Heart right ventricle (tissue), 16 donors: ENCODE data around the gene SGO1. TPM values are rescaled to one million over a fixed set of nuclear protein-coding genes. Genes with fewer than 3 reads are reported as not detected.
A peak's percentile ranks its signal among the peaks of the same experiment; 100 is the strongest.

ENCODE experiments used
- ATAC-seq, 8 donors: fragments of 200-7000 bp; cut with Tn5 transposase; one replicate each; pipeline ENCODE4 v1.9.1; 2020; ENCODE audit warnings: mild to moderate bottlenecking in 8 of 8, moderate library complexity in 8 of 8, moderate number of reproducible peaks in 1 of 8
- DNase-seq, 2 donors: peaks; one replicate each; pipeline ENCODE4 v3.0.0-alpha.2; 2020
- H3K27ac ChIP-seq, 10 donors: fragments of 200-600 bp; sonication (generic) in 2 of 10; one replicate each; pipeline versions ENCODE4 v1.5.0 to v1.8.0; 2020 to 2022; ENCODE audit warnings: mild to moderate bottlenecking in 3 of 10
- H3K27me3 ChIP-seq, 7 donors: fragments of 200-600 bp; one replicate each; pipeline ENCODE4 v1.8.0; 2021 to 2022; ENCODE audit warnings: mild to moderate bottlenecking in 2 of 7
- H3K36me3 ChIP-seq, 9 donors: fragments of 200-600 bp; sonication (generic) in 1 of 9; one replicate each; pipeline versions ENCODE4 v1.5.0 to v1.8.0; 2020 to 2022; ENCODE audit warnings: mild to moderate bottlenecking in 2 of 9
- H3K4me1 ChIP-seq, 9 donors: fragments of 200-600 bp; sonication (generic) in 1 of 9; one replicate each; pipeline versions ENCODE4 v1.5.0 to v1.8.0; 2020 to 2022; ENCODE audit warnings: mild to moderate bottlenecking in 4 of 9
- H3K4me3 ChIP-seq, 10 donors: fragments of 200-600 bp; sonication (generic) in 2 of 10; one replicate each; pipeline versions ENCODE4 v1.5.0 to v1.8.0; 2020 to 2022; ENCODE audit warnings: mild to moderate bottlenecking in 7 of 10, moderate library complexity in 2 of 10
- H3K9me3 ChIP-seq, 11 donors: fragments of 200-600 bp in 10 of 11; sonication (generic) in 2 of 11; one replicate each; pipeline versions ENCODE4 v1.5.0 to v1.8.0; 2013 to 2022; ENCODE audit warnings: mild to moderate bottlenecking in 2 of 11, control low read depth in 1 of 11, moderate library complexity in 1 of 11
- WGBS, 2 donors: extraction: QIAGEN DNeasy Blood & Tissue Kit; methylation state at CpG; one replicate each; pipeline ENCODE4 v1.1.7; 2013; ENCODE audit warnings: inconsistent platforms in 1 of 2; 5-methylcytosine and 5-hydroxymethylcytosine counted together
- intact Hi-C, 10 donors: fragments of 100-400 bp; cut with DNase I; formaldehyde crosslinking; loops; one replicate each; pipeline versions ENCODE4 v1.11.1 to v1.14.2; 2022
- long read RNA-seq, 3 donors: library from polyadenylated mRNA; unstranded; transcript quantifications; one replicate each; pipeline ENCODE4 v2.0.0, GENCODE V29; 2020 to 2021
- polyA plus RNA-seq, 2 donors: library from polyadenylated mRNA; stranded (reverse); fragments of 200-250 nt; gene quantifications; one replicate each; pipeline ENCODE4 v1.2.3, GENCODE V29; 2013
- total RNA-seq, 10 donors: library from RNA; stranded (reverse); fragmentation: NEBNext Ultra II Directional in 3 of 10; extraction: Animal tissue kit (Norgen Biotek cat#: 25700) in 3 of 10; gene quantifications; one replicate each; pipeline versions ENCODE4 v1.2.1 to v1.2.4, GENCODE V29; 2021 to 2023
- TF ChIP-seq, protein P1 (sequence below), 9 donors: fragments of 200-600 bp; sonication (generic) in 2 of 9; IDR thresholded peaks; one replicate each; pipeline versions ENCODE4 v1.5.0 to v1.8.0; 2021 to 2022; ENCODE audit warnings: antibody characterized with exemption in 9 of 9, mild to moderate bottlenecking in 5 of 9, moderate library complexity in 1 of 9
- donor health status: Arrhythmogenic right ventricular cardiomyopathy.
- donor health status: ischemic (EF 13 %, LVEDD 7.1; RV severe dilation, severe dysfunction).
- donor health status: healthy with polysubstance abuse.
- donor health status: DM: no; HTN: yes; CAD: no.
- donor health status: DM: no; HTN: no; CAD: no.
- donor health status: ischemic (EF 25% LVEDD 6.9; RV normal size, moderate dysfunction).
- donor health status: ischemic (EF 25% LVEDD 5.7; RV mildly dilated, moderate dysfunction).
- donor health status: healthy.
- donor health status: DM: yes; HTN: yes; CAD: no.
- donor health status: Ischemic cardiomyopathy.
- donor health status: ischemic (EF 35%, LVEDD 5.7; RV mildly dilated, moderate dysfunction).
- donor health status: nonischemic (EF 11% LVEDD 7.7; RV severe dilation, severe dysfunction).
- donor health status: DM: yes; HTN: yes; CAD: no.
- donor health status: PGD.
- donor health status: ischemic (EF 29% LVEDD 5.4; RV normal size, mild dysfunction).
- donor health status: nonischemic (EF 23%, LVEDD 6.1; RV moderate dilation, normal function).

Gene SGO1
- 1 to 10 TPM in 1 of 10 donors, under 1 TPM in 5, not detected in 4; 0.25 to 2.2 (median 0.50) TPM for total RNA-seq
- under 1 TPM in 1 of 2 donors, not detected in 1; 0.04 TPM for polyA plus RNA-seq
- long read RNA-seq, donor 1 = 0 reads
- long read RNA-seq, donor 2 = 0 reads
- long read RNA-seq, donor 3 = 0 reads

DNA sequence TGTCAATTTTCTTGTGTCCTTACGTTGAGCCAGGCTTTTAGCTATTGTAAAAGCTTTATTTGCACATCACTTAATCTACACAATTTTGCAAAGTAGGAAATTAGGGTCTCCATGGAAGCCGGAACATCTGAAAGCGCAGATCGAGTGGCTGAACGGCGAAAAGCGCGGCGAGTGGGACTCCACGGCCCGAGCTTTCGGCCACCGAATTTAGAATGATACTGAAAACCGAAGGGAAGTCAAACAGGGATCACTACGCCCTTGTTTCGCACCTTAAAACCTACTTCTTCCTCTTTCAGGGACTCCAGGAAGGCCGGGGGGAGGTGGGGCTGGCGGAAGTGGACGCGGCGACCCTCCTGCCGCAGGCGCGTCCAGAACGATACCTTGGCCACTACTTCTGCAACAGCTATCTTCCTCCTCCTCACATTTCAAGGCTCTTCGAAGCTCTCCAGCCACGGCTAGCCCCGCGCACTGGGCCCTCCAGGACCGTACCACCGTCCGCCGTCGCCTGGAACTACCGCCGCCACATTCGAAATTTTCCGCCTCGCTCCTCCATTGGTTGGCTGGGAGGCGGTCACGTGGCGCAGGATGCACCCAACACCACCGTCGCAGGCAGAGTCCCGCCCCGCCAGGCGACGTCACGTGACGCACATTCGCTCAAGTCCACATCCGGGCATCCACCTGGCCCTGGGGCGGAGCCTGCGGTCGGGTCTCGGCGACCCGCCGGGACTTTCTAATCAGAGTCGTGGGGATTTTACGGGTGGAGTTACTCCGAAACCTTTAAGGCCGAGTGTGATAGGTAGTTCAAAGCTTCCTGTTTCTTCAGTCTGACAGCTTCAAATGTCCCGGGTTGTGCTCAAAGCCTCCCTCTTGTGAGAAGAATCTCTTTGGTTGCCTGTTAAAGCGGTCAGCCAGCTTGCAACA, at the start of gene SGO1:
SGO1 (minus strand) TSS at position 528 of the 921 bp plus-strand sequence. CDS start 2,179 bp downstream, outside the sequence.
- peak; percentile 99 for DNase-seq
- peak within 1 kb of the TSS; percentile 75 to 97 (median 92) for H3K27ac ChIP-seq
- ATAC-seq = peak; percentile 100
- no peaks in the 10 kb centered on the region for H3K27me3 ChIP-seq
- no peaks in the 10 kb centered on the region for H3K9me3 ChIP-seq
- intact Hi-C loops = loop anchor here in 5 of 10 donors (2.0 to 10.0 kb wide), 8 partner anchors 141 to 299 kb away; partner anchors contain the start of genes KAT2B (in 4 of the 5) and RAB5A (in 4 of the 5)
- H3K4me3 ChIP-seq = peak within 1 kb of the TSS; percentile 37 to 83 (median 68)
- 0 to 1% methylated on average over 65 of the region's 65 CpGs for WGBS, 2 donors
- TF ChIP-seq, protein P1, sequence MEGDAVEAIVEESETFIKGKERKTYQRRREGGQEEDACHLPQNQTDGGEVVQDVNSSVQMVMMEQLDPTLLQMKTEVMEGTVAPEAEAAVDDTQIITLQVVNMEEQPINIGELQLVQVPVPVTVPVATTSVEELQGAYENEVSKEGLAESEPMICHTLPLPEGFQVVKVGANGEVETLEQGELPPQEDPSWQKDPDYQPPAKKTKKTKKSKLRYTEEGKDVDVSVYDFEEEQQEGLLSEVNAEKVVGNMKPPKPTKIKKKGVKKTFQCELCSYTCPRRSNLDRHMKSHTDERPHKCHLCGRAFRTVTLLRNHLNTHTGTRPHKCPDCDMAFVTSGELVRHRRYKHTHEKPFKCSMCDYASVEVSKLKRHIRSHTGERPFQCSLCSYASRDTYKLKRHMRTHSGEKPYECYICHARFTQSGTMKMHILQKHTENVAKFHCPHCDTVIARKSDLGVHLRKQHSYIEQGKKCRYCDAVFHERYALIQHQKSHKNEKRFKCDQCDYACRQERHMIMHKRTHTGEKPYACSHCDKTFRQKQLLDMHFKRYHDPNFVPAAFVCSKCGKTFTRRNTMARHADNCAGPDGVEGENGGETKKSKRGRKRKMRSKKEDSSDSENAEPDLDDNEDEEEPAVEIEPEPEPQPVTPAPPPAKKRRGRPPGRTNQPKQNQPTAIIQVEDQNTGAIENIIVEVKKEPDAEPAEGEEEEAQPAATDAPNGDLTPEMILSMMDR (IDR thresholded peaks at IDR 0.05) = peak in 2 of 9 donors; percentile 22 to 26
- peaks cover 0 to 22% (median 16%) of the 10 kb centered on the region in 9 donors for H3K4me1 ChIP-seq
- H3K36me3 ChIP-seq = no peaks in the 10 kb centered on the region

DNA sequence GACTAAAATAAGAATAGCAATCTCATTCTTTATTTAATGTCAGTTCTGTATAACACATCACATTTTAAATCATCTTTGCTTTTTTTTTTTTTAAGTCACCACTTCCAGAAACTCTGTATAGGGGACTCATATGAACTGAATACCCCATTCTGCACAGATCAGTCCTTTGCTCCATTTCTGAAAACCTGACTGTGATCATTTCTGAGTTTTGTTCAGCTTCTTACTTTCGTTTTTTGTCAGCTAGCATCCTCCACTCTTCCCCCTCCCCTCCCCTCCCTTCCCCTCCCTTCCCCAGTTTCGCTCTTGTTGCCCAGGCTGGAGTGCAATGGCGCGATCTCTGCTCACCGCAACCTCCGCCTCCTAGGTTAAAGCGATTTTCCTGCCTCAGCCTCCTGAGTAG, 49.8 kb upstream of the SGO1 start:
- Histone ChIP-seq H3K36me3 (no peaks in the 10 kb centered on the region), H3K4me3 (no peak overlapping the region), H3K27me3 (no peaks in the 10 kb centered on the region), H3K4me1 (no peaks in the 10 kb centered on the region), H3K27ac (no peak overlapping the region), H3K9me3 (no peaks in the 10 kb centered on the region)
- DNase-seq (no peak), ATAC-seq (no peak)
- TF ChIP-seq, protein P1 (IDR thresholded peaks at IDR 0.05) = no peak
- WGBS, 2 donors = 95 to 98% methylated on average over 7 of the region's 7 CpGs
- intact Hi-C loops = no loop called here

DNA sequence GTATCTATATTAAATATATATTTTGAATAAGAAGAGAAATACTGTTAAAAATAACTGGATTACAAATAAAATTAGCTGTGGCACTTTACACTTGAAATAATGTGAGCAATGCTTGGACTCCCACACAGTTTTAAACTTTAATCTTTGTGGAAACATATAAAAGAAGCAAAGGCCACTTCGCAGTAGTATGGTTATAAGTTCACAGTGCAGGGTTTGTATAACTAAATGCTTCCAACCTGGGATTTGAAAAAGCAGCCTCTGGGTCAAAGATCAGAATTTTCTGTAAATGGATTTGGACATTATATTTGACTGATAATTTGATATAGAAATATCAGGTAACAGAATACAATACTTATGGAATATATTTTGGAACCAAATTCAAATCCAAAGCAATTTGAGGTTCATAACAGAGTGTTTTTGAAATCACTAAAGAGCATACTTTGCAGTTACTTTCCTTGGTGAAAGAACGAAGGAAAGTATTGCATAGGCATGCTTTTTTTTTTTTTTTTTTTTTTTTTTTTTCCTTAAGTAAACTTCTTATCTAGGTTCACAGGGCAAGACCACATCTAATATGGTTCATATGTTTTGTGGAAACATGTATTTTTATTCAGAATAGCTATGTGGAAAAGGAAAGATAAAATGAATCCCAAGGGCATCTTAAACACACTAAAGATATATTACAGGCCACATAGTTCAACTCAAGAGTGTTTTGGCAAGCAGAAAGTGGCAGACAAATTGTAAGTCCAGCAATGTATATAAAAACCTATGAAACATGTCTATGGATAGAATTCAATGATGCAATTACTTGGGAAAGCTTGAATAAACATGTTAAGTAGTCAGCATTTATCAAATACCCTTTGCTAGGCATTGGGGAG, 47.1 kb upstream of the SGO1 start:
- H3K4me3 ChIP-seq = no peak overlapping the region
- TF ChIP-seq, protein P1 (IDR thresholded peaks at IDR 0.05) = no peak
- H3K36me3 ChIP-seq = no peaks in the 10 kb centered on the region
- H3K9me3 ChIP-seq = no peaks in the 10 kb centered on the region
- H3K27ac ChIP-seq = no peak overlapping the region
- WGBS, 2 donors = 75% methylated on average over 2 of the region's 2 CpGs
- DNase-seq (no peak), ATAC-seq (no peak)
- intact Hi-C loops = no loop called here
- H3K27me3 ChIP-seq = no peaks in the 10 kb centered on the region
- H3K4me1 ChIP-seq = no peaks in the 10 kb centered on the region

DNA sequence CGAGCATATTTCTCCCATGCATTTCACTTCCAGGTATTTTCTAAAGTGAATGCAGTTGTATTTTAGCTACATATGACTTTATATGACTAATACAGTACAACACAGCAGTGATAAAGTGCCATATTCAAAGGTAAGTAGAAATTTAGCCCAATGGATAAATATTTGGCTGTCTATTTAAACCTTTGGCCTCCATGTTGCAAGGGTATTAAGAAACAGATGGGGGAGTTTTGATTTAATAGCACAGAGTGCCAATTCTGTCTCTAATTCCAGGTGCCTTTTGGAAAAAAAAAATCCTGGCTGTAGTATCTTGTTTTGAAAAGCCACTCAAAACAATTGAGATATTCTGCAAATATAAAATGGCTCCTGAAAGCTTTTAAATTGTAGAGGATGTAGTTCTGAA, 44.9 kb upstream of the SGO1 start:
- 98 to 100% methylated on average over 1 of the region's 1 CpG for WGBS, 2 donors
- TF ChIP-seq, protein P1 (IDR thresholded peaks at IDR 0.05) = no peak
- no peak overlapping the region for H3K4me3 ChIP-seq

More for the DNA sequence above, 44.9 kb upstream of the SGO1 start:
- Histone ChIP-seq H3K27ac (no peak overlapping the region), H3K36me3 (no peaks in the 10 kb centered on the region), H3K27me3 (no peaks in the 10 kb centered on the region), H3K9me3 (no peaks in the 10 kb centered on the region), H3K4me1 (peaks cover 0 to 4% (median 0%) of the 10 kb centered on the region in 9 donors)
- ATAC-seq (no peak), DNase-seq (no peak)
- intact Hi-C loops = no loop called here
